GM12873 (cell line): ENCODE results near the gene LST1.

ENCODE experiments used
- CTCF ChIP-seq: IDR thresholded peaks from 2 replicates; pipeline ENCODE4 v1.5.1; 2012; ENCODE audit warnings: low read depth, mild to moderate bottlenecking, moderate library complexity, low read length, control low read depth; ENCODE audit not compliant: insufficient read depth; ENCODE audit errors: missing control alignments

Gene LST1

GRCh38 chr6:31579546-31580437 lies 6.3 kb upstream of the LST1 start:
- no peak for TF ChIP-seq CTCF

- TF ChIP-seq CTCF: no peak
These were observed 5.7 kb upstream of the LST1 start for GRCh38 chr6:31580438-31580740.

- TF ChIP-seq CTCF: peak; percentile 98
These were observed 5.2 kb upstream of the LST1 start for GRCh38 chr6:31580807-31581433.

GRCh38 chr6:31581434-31582229 lies 4.4 kb upstream of the LST1 start:
- TF ChIP-seq CTCF: no peak

GRCh38 chr6:31582230-31582643 lies 3.8 kb upstream of the LST1 start, which contains the start of gene LTB:
TSS of gene LTB (minus strand) at chr6:31582424. CDS start at chr6:31582417, 7 bp downstream.
- TF ChIP-seq CTCF: no peak

- peak; percentile 79 for TF ChIP-seq CTCF
These were observed 586 bp upstream of the LST1 start for GRCh38 chr6:31585491-31585890.
